BJ (cell line): ENCODE data around the gene MPZL2. TPM values are rescaled to one million over a fixed set of nuclear protein-coding genes. Genes with fewer than 3 reads are reported as not detected.

Experiments
- CTCF ChIA-PET: fragments of 350-600 bp; formaldehyde crosslinking; extraction: SDS; loops from one replicate; lab custom pipeline; 2021; ENCODE audit warnings: antibody characterized with exemption, inconsistent platforms; lab: Yijun Ruan, JAX
- POLR2A ChIA-PET: fragments of 300-600 bp; sonication (Branson Sonifier 250); formaldehyde crosslinking; extraction: SDS; loops from one replicate; lab custom pipeline; 2021; ENCODE audit warnings: antibody characterized with exemption; lab: Charles Lee
- DNase-seq: peaks from one replicate; pipeline ENCODE4 v3.0.0-alpha.2; 2011; ENCODE audit warnings: low read depth
- H3K27me3 ChIP-seq: 2 replicates; pipeline ENCODE4 v1.6.0; 2011; ENCODE audit warnings: low read length; ENCODE audit not compliant: control insufficient read depth, insufficient read depth
- H3K36me3 ChIP-seq: 2 replicates; pipeline ENCODE4 v1.5.1; 2011; ENCODE audit warnings: low read length; ENCODE audit not compliant: control insufficient read depth, insufficient read depth
- H3K4me3 ChIP-seq: 2 replicates; pipeline ENCODE4 v1.5.1; 2011; ENCODE audit warnings: low read depth, mild to moderate bottlenecking, control low read depth, low read length
- CTCF ChIP-seq: IDR thresholded peaks from 2 replicates; pipeline ENCODE4 v1.5.1; 2011; ENCODE audit warnings: low read depth, mild to moderate bottlenecking, control low read depth, inconsistent platforms, low read length, moderate library complexity; ENCODE audit not compliant: insufficient read depth
- polyA plus RNA-seq: library from polyadenylated mRNA; depleted of rRNA; stranded (reverse); fragments of >200 nt; gene quantifications from 2 replicates; pipeline ENCODE4 v1.2.3, GENCODE V29; 2011

The MPZL2 gene
- polyA plus RNA-seq, 1 experiment = not detected

GRCh38 chr11:118226296-118226695 lies 37.8 kb downstream of the MPZL2 start:
- Histone ChIP-seq H3K36me3 (no peaks in the 10 kb centered on the region), H3K27me3 (peaks cover 3% of the 10 kb centered on the region), H3K4me3 (no peak overlapping the region)
- CTCF ChIA-PET = interaction anchor here (1.5 to 1.7 kb wide), 2 partner anchors 13 to 28 kb away, joined by 3 to 4 read pairs; no protein-coding TSS in a partner anchor
- no peak for TF ChIP-seq CTCF
- POLR2A ChIA-PET = no interaction called here
- DNase-seq = no peak

- ChIA-PET CTCF (interaction anchor here (0.7 kb wide), 1 partner anchor 17 kb away, joined by 3 read pairs; no protein-coding TSS in a partner anchor), POLR2A (no interaction called here)
- H3K36me3 ChIP-seq = no peaks in the 10 kb centered on the region
- H3K4me3 ChIP-seq = no peak within 1 kb of the TSS
- no peak for DNase-seq
- TF ChIP-seq CTCF = no peak
- peaks cover 6% of the 10 kb centered on the region for H3K27me3 ChIP-seq
These were observed 39.4 kb downstream of the MPZL2 start, which contains the start of gene JAML for GRCh38 chr11:118224511-118225188. JAML (minus strand) TSS chr11:118225011; CDS start chr11:118214866, 10,145 bp downstream.

GRCh38 chr11:118223992-118224391 lies 40.1 kb downstream of the MPZL2 start:
- ChIA-PET CTCF (interaction anchor here (0.7 kb wide), 1 partner anchor 16 kb away, joined by 3 read pairs; no protein-coding TSS in a partner anchor), POLR2A (no interaction called here)
- no peak for DNase-seq
- H3K4me3 ChIP-seq = no peak overlapping the region
- TF ChIP-seq CTCF = no peak
- H3K36me3 ChIP-seq = no peaks in the 10 kb centered on the region
- H3K27me3 ChIP-seq = peaks cover 6% of the 10 kb centered on the region

- TF ChIP-seq CTCF = no peak
- POLR2A ChIA-PET = no interaction called here
- peaks cover 6% of the 10 kb centered on the region for H3K27me3 ChIP-seq
- no peak overlapping the region for H3K4me3 ChIP-seq
- CTCF ChIA-PET = no interaction called here
- DNase-seq = no peak
- H3K36me3 ChIP-seq = no peaks in the 10 kb centered on the region
These were observed 40.5 kb downstream of the MPZL2 start for GRCh38 chr11:118223570-118223969.

GRCh38 chr11:118222437-118222836 lies 41.7 kb downstream of the MPZL2 start:
- no peak for DNase-seq
- CTCF ChIA-PET = no interaction called here
- TF ChIP-seq CTCF = no peak
- H3K4me3 ChIP-seq = no peak overlapping the region
- POLR2A ChIA-PET = no interaction called here
- peaks cover 6% of the 10 kb centered on the region for H3K27me3 ChIP-seq
- H3K36me3 ChIP-seq = no peaks in the 10 kb centered on the region
